ENCODE data around the gene TSEN2. TPM values are rescaled to one million over a fixed set of nuclear protein-coding genes. Genes with fewer than 3 reads are reported as not detected.

TSEN2 gene
- polyA plus RNA-seq, 4 donors, result 18.6 to 25.9 (median 21.0) TPM

DNA sequence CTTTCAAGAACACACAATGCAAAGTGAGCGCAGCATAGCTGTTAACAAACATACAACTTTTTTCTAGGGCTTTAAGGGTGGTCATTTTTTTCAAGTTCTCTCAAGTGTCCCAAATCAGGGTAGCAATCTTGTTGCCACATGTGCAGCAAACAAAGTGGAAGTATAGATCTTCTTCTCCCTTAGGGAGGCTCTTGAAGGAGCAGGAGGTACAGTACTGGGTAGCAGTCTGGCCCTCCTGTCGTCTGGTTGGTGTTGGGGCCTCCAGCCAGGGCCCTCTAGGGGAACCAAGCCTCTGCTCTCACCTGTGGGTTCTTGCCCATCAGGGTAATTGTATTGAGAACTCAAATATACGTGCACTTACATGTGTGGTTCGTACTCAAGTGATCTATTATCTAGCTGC is 98.5 kb downstream of the TSEN2 start:
- no peak for DNase-seq (ENCODE audit: low read depth in 4 of 4, low spot score in 3 of 4)

Other genes with a start within 250 kb of the TSEN2 start
- 10 to 100 TPM; 24.6 to 37.3 (median 27.9) TPM for gene PPARG, start 195.4 kb upstream of the TSEN2 start, polyA plus RNA-seq (ENCODE audit: insufficient read length in 4 of 4)
- 1 to 10 TPM in 2 of 4 donors, under 1 TPM in 2; 0.61 to 1.3 (median 0.90) TPM for gene MKRN2OS, start 61.0 kb downstream of the TSEN2 start, polyA plus RNA-seq (ENCODE audit: insufficient read length in 4 of 4)
- 10 to 100 TPM; 46.8 to 52.1 (median 51.0) TPM for gene MKRN2, start 72.6 kb downstream of the TSEN2 start, polyA plus RNA-seq (ENCODE audit: insufficient read length in 4 of 4)
- gene RAF1, start 179.6 kb downstream of the TSEN2 start, polyA plus RNA-seq (ENCODE audit: insufficient read length in 4 of 4), result 100 to 1,000 TPM; 103 to 116 (median 109) TPM

Measured in right renal pelvis (tissue), 4 donors.